OCI-LY3 (cell line): ENCODE results near the gene CPS1.

Source experiments
- EZH2phosphoT487 ChIP-seq: fragments of 200-600 bp; shearing (Covaris generic); IDR thresholded peaks from 2 replicates; pipeline ENCODE4 v1.6.1; 2018; ENCODE audit warnings: antibody characterized with exemption, mixed run types, low read depth
- TF ChIP-seq, protein P1 (sequence below): fragments of 200-600, 300-600 bp; sonication (generic); IDR thresholded peaks from 2 replicates; pipeline ENCODE4 v1.5.1; 2014; ENCODE audit warnings: antibody characterized with exemption, low read length, low read depth

DNA sequence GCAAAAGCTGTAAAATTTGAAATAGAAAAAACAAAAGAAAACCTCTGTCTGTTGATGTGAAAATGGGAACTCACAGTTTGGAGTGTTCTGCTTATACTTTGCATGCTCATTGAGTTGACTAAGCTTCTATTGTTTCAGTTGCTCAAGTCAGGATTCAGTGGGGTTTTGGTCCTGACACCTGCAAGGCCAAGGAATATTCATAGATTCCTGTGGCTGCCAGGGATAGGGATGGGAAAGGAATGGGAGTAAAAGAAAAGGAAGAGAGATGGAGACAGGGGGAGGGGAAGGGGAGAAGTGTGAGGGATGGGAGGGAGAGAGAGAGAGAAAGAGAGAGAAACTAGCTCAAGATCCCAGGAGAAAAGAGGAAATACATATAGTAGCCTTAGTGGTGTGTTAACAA is 1.3 kb downstream of the CPS1 start:
- TF ChIP-seq, protein P1, sequence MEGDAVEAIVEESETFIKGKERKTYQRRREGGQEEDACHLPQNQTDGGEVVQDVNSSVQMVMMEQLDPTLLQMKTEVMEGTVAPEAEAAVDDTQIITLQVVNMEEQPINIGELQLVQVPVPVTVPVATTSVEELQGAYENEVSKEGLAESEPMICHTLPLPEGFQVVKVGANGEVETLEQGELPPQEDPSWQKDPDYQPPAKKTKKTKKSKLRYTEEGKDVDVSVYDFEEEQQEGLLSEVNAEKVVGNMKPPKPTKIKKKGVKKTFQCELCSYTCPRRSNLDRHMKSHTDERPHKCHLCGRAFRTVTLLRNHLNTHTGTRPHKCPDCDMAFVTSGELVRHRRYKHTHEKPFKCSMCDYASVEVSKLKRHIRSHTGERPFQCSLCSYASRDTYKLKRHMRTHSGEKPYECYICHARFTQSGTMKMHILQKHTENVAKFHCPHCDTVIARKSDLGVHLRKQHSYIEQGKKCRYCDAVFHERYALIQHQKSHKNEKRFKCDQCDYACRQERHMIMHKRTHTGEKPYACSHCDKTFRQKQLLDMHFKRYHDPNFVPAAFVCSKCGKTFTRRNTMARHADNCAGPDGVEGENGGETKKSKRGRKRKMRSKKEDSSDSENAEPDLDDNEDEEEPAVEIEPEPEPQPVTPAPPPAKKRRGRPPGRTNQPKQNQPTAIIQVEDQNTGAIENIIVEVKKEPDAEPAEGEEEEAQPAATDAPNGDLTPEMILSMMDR = no peak
- no peak for TF ChIP-seq EZH2phosphoT487
